C4-2B (cell line): ENCODE data around the gene ADGRB3.

Source experiments
- H3K27ac ChIP-seq: fragments of 450-650 bp; 2 replicates; pipeline ENCODE4 v1.5.1; 2017
- ZFX ChIP-seq: fragments of 450-650 bp; IDR thresholded peaks from 2 replicates; pipeline ENCODE4 v1.6.1; 2017
- TF ChIP-seq, protein P1 (sequence below): fragments of 450-650 bp; conservative IDR thresholded peaks from 2 replicates; pipeline ENCODE4 v1.5.1; 2017; ENCODE audit warnings: mild to moderate bottlenecking

Gene ADGRB3

DNA sequence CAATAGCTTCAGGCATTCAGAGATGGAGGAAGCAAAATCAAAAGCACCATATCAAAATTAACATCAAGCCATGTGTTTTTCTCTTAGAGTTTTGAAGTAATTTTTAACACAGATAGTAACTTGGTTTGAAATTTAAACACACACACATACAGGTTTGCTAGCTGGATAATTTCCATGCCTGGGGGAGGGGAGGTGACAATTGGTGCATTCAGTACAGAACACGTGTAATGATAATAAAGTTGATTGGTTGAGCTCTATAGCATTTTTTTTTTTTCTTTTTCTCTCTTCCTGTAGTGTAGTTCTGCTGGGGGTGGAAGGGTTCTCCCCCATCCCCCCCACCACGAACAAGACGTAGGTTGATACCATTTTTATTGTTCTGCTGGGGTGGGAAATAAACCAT lies 596.9 kb downstream of the ADGRB3 start:
- TF ChIP-seq, protein P1, sequence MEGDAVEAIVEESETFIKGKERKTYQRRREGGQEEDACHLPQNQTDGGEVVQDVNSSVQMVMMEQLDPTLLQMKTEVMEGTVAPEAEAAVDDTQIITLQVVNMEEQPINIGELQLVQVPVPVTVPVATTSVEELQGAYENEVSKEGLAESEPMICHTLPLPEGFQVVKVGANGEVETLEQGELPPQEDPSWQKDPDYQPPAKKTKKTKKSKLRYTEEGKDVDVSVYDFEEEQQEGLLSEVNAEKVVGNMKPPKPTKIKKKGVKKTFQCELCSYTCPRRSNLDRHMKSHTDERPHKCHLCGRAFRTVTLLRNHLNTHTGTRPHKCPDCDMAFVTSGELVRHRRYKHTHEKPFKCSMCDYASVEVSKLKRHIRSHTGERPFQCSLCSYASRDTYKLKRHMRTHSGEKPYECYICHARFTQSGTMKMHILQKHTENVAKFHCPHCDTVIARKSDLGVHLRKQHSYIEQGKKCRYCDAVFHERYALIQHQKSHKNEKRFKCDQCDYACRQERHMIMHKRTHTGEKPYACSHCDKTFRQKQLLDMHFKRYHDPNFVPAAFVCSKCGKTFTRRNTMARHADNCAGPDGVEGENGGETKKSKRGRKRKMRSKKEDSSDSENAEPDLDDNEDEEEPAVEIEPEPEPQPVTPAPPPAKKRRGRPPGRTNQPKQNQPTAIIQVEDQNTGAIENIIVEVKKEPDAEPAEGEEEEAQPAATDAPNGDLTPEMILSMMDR, result no peak
- TF ChIP-seq ZFX, result no peak
- no peak overlapping the region for H3K27ac ChIP-seq

DNA sequence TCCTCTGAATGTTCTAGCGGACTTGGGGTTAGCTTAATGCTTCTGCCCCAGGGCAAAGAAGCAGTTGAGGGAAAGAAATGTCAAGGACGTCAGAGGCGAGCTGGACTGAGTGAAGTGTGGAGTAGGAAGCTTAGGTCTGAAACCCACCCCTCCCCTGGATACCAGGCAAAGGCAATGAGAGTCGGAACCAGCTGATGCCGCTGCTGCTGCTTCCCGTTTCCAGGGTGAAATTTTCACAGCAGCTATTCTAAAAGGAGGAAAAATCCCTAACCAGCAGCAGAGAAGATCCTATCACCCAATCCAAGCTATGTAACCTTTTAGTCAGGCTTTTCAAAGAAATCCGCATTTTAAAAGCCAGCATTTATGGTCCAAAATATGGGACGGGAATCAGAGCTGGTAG lies 597.4 kb downstream of the ADGRB3 start:
- TF ChIP-seq, protein P1, result no peak
- no peak for TF ChIP-seq ZFX
- H3K27ac ChIP-seq, result no peak overlapping the region

DNA sequence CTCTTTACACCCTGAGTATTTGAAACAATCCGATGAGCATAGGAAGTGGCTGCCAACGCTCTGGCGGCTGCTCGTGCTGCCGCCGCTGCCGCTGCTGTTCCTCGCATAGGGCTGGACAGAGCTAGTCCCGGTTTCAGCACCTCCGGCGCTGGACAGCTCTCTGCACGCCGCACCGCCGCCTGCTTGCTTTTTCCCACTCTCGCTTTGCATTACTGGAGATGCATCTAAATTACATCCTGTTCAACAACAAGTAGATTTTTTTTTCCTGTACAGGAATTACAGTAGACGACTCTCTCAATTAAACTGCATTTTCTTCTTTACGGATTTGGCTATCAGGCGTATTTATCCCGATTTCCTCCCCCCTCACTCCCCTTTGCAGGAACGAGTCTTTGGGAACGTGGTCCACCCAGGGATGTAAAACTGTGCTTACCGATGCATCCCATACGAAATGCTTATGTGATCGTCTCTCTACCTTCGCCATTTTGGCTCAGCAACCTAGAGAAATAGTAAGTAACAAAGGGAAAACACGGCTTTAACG lies 597.9 kb downstream of the ADGRB3 start:
- TF ChIP-seq, protein P1, result no peak
- TF ChIP-seq ZFX, result no peak
- no peak overlapping the region for H3K27ac ChIP-seq

DNA sequence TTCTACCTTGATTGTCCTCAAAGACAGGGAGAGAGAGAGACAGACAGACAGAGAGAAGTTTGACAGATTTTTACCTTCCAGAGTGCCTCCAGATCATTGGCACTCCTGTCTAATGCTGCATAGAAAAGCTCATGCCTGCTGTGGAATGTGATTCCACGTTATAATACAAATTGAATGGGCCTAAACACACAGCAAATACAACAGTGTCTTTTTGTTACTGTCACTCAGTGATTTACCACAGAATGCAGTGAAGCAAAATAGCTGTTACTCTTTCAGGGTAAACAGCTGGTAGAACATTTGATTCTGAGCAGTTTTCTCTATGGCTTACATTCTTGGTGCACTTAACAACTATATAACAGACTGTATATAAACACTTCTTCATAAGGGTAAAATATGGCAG lies 603.0 kb downstream of the ADGRB3 start:
- H3K27ac ChIP-seq, result no peak overlapping the region
- TF ChIP-seq ZFX, result no peak

DNA sequence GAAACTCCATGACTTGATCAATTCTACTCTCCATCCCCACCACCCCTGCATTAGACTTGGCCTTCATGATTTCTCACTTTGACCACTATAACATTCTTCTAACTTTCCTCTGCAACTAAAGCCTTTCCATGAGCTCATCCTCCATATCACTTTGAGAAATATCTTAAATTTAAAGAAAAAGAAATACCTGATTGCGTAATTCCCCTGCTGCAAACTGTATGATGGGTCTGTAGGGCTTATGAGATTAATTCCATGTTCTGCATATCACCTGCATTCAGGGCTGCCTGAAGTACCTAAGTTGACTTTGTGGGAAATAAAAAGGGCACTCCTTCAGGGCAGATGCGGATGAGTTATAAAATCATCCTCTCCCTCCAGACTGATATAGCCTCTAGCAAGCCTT lies 611.9 kb downstream of the ADGRB3 start:
- H3K27ac ChIP-seq, result no peak overlapping the region
- no peak for TF ChIP-seq ZFX
- TF ChIP-seq, protein P1, result no peak

DNA sequence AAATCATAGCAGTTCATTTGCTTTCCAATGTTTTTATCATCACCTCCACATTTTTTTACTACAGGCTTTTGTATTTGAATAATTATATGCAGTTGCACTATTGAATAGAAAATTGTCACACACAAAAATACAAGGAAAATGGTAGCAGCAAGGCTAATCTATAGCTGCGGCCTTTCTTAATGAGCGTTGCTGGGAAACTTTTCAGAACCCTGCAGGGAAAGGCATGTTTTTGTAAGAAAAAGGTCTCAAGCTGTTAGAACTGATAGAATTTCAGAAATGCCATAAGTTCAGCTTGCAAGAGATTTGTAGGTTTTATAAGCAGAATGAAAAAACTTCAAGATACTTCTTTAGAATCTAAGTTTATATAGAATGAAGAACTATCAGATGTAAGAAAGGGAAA lies 625.9 kb downstream of the ADGRB3 start:
- TF ChIP-seq, protein P1, result no peak
- no peak for TF ChIP-seq ZFX
- H3K27ac ChIP-seq, result no peak overlapping the region

DNA sequence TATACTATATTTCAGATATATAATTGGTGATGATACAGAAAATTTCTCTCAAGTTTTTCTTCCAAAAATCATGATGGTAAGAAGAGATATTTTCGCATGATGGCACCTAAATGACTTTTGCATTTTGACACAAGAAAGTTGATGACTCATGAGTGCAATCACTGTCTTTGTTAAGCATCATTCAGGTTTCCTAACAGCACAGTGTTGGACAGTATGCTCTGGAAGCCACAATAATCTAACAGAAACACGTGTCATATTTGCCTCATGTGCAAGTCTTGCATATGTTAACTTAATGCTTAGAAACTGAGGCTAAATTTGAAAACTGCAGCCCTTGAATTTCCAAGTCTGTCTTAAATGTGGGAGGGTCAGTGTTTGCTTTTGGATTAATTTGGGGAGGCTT lies 628.2 kb downstream of the ADGRB3 start:
- no peak for TF ChIP-seq ZFX
- TF ChIP-seq, protein P1, result no peak
- no peak overlapping the region for H3K27ac ChIP-seq

DNA sequence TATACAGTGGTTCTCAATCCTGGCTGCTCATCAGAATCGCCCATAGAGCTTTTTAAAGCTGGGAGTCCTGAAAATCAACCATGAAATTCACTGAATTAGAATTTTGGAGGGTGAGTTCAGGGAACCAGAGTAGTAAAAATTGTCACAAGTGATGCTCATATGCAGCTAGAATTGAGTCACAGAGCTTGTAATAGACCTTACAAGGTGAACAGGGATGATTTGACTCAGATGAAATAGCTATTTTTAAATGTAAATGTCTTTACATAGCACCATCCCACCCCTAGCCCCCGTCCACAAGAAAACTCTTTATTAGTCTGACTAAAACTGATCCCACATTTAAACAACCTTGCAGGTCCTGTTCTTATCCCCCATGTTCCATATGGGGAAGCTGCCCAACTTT lies 630.0 kb downstream of the ADGRB3 start:
- H3K27ac ChIP-seq, result no peak overlapping the region

More for the DNA sequence above, 630.0 kb downstream of the ADGRB3 start:
- no peak for TF ChIP-seq ZFX
- TF ChIP-seq, protein P1, result no peak
